CD14-positive monocyte (primary cell): Measurements from ENCODE around the gene ABCA7. TPM values are rescaled to one million over a fixed set of nuclear protein-coding genes. Genes with fewer than 3 reads are reported as not detected.

Experiments
- DNase-seq, 3 donors: peaks; one replicate each; pipeline ENCODE4 v3.0.0-alpha.2; 2011 to 2022
- H2AFZ ChIP-seq: 2 replicates; pipeline ENCODE4 v1.6.0; 2012; ENCODE audit warnings: mild to moderate bottlenecking, low read depth, low read length, inconsistent platforms; ENCODE audit not compliant: insufficient read depth, poor library complexity, severe bottlenecking
- H3K27ac ChIP-seq, 2 donors: 1 replicate in 1 of 2; 2 replicates in 1 of 2; pipeline ENCODE4 v1.5.1; 2012 to 2013; ENCODE audit warnings: low read length in 2 of 2, control low read depth in 1 of 2, inconsistent platforms in 1 of 2, low read depth in 1 of 2, mild to moderate bottlenecking in 1 of 2
- H3K27me3 ChIP-seq, 2 donors: one replicate each; pipeline versions ENCODE4 v1.6.0 to v1.6.1; 2011 to 2013; ENCODE audit warnings: low read length in 2 of 2; ENCODE audit not compliant: control insufficient read depth in 2 of 2, insufficient read depth in 2 of 2
- H3K36me3 ChIP-seq, 2 donors: replicated peaks in 1 of 2; 1 replicate in 1 of 2; 2 replicates in 1 of 2; pipeline versions ENCODE4 v1.5.1 to v1.6.1; 2012 to 2013; ENCODE audit warnings: low read length in 2 of 2, control low read depth in 1 of 2, inconsistent platforms in 1 of 2, mild to moderate bottlenecking in 1 of 2; ENCODE audit not compliant: insufficient read depth in 2 of 2, control insufficient read depth in 1 of 2
- H3K4me1 ChIP-seq, 2 donors: 1 replicate in 1 of 2; 2 replicates in 1 of 2; pipeline versions ENCODE4 v1.5.1 to v1.6.1; 2012 to 2013; ENCODE audit warnings: low read length in 2 of 2, control low read depth in 1 of 2, inconsistent platforms in 1 of 2, mild to moderate bottlenecking in 1 of 2, moderate library complexity in 1 of 2; ENCODE audit not compliant: insufficient read depth in 2 of 2, control insufficient read depth in 1 of 2
- H3K4me2 ChIP-seq: replicated peaks from 2 replicates; pipeline ENCODE3; 2012; ENCODE audit warnings: low read length, moderate library complexity, mild to moderate bottlenecking; ENCODE audit not compliant: poor library complexity, severe bottlenecking; ENCODE audit errors: extremely low read depth
- H3K4me3 ChIP-seq, 3 experiments: fragments of 200-600 bp in 1 of 3; sonication (generic) in 1 of 3; replicated peaks in 1 of 3; 1 replicate in 2 of 3; 2 replicates in 1 of 3; pipeline ENCODE4 v1.5.1; 2011 to 2013; ENCODE audit warnings: low read length in 3 of 3, mild to moderate bottlenecking in 3 of 3, control low read depth in 2 of 3, low read depth in 2 of 3, inconsistent platforms in 1 of 3, moderate library complexity in 1 of 3
- H3K79me2 ChIP-seq: 2 replicates; pipeline ENCODE4 v1.6.0; 2012; ENCODE audit warnings: mild to moderate bottlenecking, control low read depth, inconsistent platforms, low read length, moderate library complexity; ENCODE audit not compliant: insufficient read depth
- H3K9ac ChIP-seq: 2 replicates; pipeline ENCODE4 v1.6.0; 2017; ENCODE audit warnings: low read length, mild to moderate bottlenecking; ENCODE audit not compliant: insufficient read depth, poor library complexity, severe bottlenecking
- H3K9me3 ChIP-seq, 2 donors: replicated peaks in 1 of 2; 1 replicate in 1 of 2; 2 replicates in 1 of 2; pipeline versions ENCODE4 v1.5.1 to v1.6.1; 2012 to 2013; ENCODE audit warnings: low read length in 2 of 2, control low read depth in 1 of 2; ENCODE audit not compliant: control insufficient read depth in 1 of 2, insufficient read depth in 1 of 2
- H4K20me1 ChIP-seq: 2 replicates; pipeline ENCODE4 v1.6.0; 2012; ENCODE audit warnings: mild to moderate bottlenecking, low read length, control low read depth, moderate library complexity; ENCODE audit not compliant: insufficient read depth
- H3K27ac Mint-ChIP-seq, 7 donors: one replicate each; pipeline ENCODE4 v1.8.0; 2020; ENCODE audit warnings: mild to moderate bottlenecking in 7 of 7, mixed read lengths in 7 of 7, moderate library complexity in 6 of 7, inconsistent platforms in 2 of 7
- H3K27me3 Mint-ChIP-seq, 3 donors: one replicate each; pipeline ENCODE4 v1.8.0; 2021 to 2022; ENCODE audit warnings: low read depth in 3 of 3, mild to moderate bottlenecking in 3 of 3, mixed read lengths in 3 of 3, moderate library complexity in 3 of 3, inconsistent platforms in 1 of 3
- H3K36me3 Mint-ChIP-seq, 2 donors: one replicate each; pipeline ENCODE4 v1.8.0; 2020; ENCODE audit warnings: mixed read lengths in 2 of 2, inconsistent platforms in 1 of 2, mild to moderate bottlenecking in 1 of 2
- H3K4me1 Mint-ChIP-seq: one replicate; pipeline ENCODE4 v1.8.0; 2020; ENCODE audit warnings: mild to moderate bottlenecking, mixed read lengths
- H3K4me3 Mint-ChIP-seq, 2 donors: one replicate each; pipeline ENCODE4 v1.8.0; 2020; ENCODE audit warnings: mild to moderate bottlenecking in 2 of 2, mixed read lengths in 2 of 2, moderate library complexity in 1 of 2
- H3K9me3 Mint-ChIP-seq, 7 donors: one replicate each; pipeline ENCODE4 v1.8.0; 2020 to 2022; ENCODE audit warnings: mixed read lengths in 7 of 7, mild to moderate bottlenecking in 6 of 7, moderate library complexity in 6 of 7, inconsistent platforms in 2 of 7
- CTCF ChIP-seq: fragments of 200-600 bp; IDR thresholded peaks from one replicate; pipeline ENCODE4 v1.8.0; 2022; ENCODE audit warnings: antibody characterized with exemption, mild to moderate bottlenecking
- WGBS: methylation state at CpG from one replicate; pipeline ENCODE4 v1.1.5; 2013; ENCODE audit warnings: missing lambda C conversion rate; ENCODE audit not compliant: insufficient coverage; 5-methylcytosine and 5-hydroxymethylcytosine counted together
- intact Hi-C, 2 donors: fragments of 100-400 bp; cut with micrococcal nuclease; formaldehyde crosslinking; loops; one replicate each; pipeline versions ENCODE4 v1.15.0 to v1.15.1; 2023
- polyA plus RNA-seq, 3 donors: library from polyadenylated mRNA; depleted of rRNA in 1 of 3; unstranded in 2 of 3; stranded (reverse) in 1 of 3; fragments of 300-500 nt in 2 of 3; fragments of >200 nt in 1 of 3; fragmentation: Illumina TruSeq in 2 of 3; gene quantifications; 1 replicate in 2 of 3; 2 replicates in 1 of 3; pipeline ENCODE4 v1.2.3, GENCODE V29; 2012 to 2021

The ABCA7 gene
- polyA plus RNA-seq, 3 donors = 1.7 to 104 (median 7.8) TPM

GRCh38 chr19:1082928-1083816 lies 43.3 kb downstream of the ABCA7 start:
- H3K27ac ChIP-seq = peak overlapping the region in 1 of 2 donors; percentile 51

More at GRCh38 chr19:1082928-1083816, 43.3 kb downstream of the ABCA7 start:
- H3K27me3 ChIP-seq = no peaks in the 10 kb centered on the region
- intact Hi-C loops = no loop called here
- Mint-ChIP-seq H3K4me1 (peaks cover 49% of the 10 kb centered on the region), H3K9me3 (no peaks in the 10 kb centered on the region), H3K36me3 (peaks cover 52 to 85% of the 10 kb centered on the region in 2 donors), H3K4me3 (no peak overlapping the region), H3K27me3 (peaks cover 0 to 5% (median 0%) of the 10 kb centered on the region in 3 donors), H3K27ac (peak overlapping the region in 3 of 7 donors; percentile 32 to 43 (median 37))
- 87% methylated on average over 50 of the region's 59 CpGs for WGBS
- no peaks in the 10 kb centered on the region for H3K9me3 ChIP-seq
- H3K4me2 ChIP-seq = no peak overlapping the region
- H3K36me3 ChIP-seq = peaks cover 81 to 82% of the 10 kb centered on the region in 2 donors
- H3K79me2 ChIP-seq = peaks cover 79% of the 10 kb centered on the region
- DNase-seq = no peak
- no peak overlapping the region for H2AFZ ChIP-seq
- H4K20me1 ChIP-seq = peaks cover 100% of the 10 kb centered on the region
- H3K9ac ChIP-seq = no peak overlapping the region
- no peak overlapping the region for H3K4me3 ChIP-seq
- H3K4me1 ChIP-seq = peaks cover 51 to 79% of the 10 kb centered on the region in 2 donors
- no peak for TF ChIP-seq CTCF
